Mucosa of stomach (tissue), 1 donor: Measurements from ENCODE around the gene PPP2R2C.

ENCODE experiments used
- H3K27me3 ChIP-seq: one replicate; pipeline ENCODE4 v1.7.0; 2013; ENCODE audit warnings: mild to moderate bottlenecking, low read length; ENCODE audit not compliant: control insufficient read depth, insufficient read depth
- H3K36me3 ChIP-seq: one replicate; pipeline ENCODE4 v1.7.0; 2013; ENCODE audit warnings: low read length; ENCODE audit not compliant: control insufficient read depth, insufficient read depth
- H3K4me1 ChIP-seq: one replicate; pipeline ENCODE4 v1.7.0; 2013; ENCODE audit warnings: mild to moderate bottlenecking, low read length; ENCODE audit not compliant: control insufficient read depth, insufficient read depth
- H3K4me3 ChIP-seq: one replicate; pipeline ENCODE4 v1.7.0; 2013; ENCODE audit warnings: low read length
- H3K9ac ChIP-seq: one replicate; pipeline ENCODE4 v1.7.0; 2013; ENCODE audit warnings: mild to moderate bottlenecking, low read length, moderate library complexity
- H3K9me3 ChIP-seq: one replicate; pipeline ENCODE4 v1.7.0; 2013; ENCODE audit warnings: mild to moderate bottlenecking, low read length, moderate library complexity; ENCODE audit not compliant: control insufficient read depth
- donor health status: Pancreatic carcinoma.

The PPP2R2C gene

GRCh38 chr4:6364146-6364545 is 108.3 kb downstream of the PPP2R2C start:
- Histone ChIP-seq H3K9ac (no peak overlapping the region), H3K36me3 (no peaks in the 10 kb centered on the region), H3K4me1 (no peaks in the 10 kb centered on the region), H3K9me3 (no peaks in the 10 kb centered on the region), H3K4me3 (no peak overlapping the region), H3K27me3 (peaks cover 3% of the 10 kb centered on the region)

GRCh38 chr4:6362896-6363295 is 109.5 kb downstream of the PPP2R2C start:
- Histone ChIP-seq H3K36me3 (no peaks in the 10 kb centered on the region), H3K9ac (no peak overlapping the region), H3K4me3 (no peak overlapping the region), H3K9me3 (no peaks in the 10 kb centered on the region), H3K27me3 (peaks cover 3% of the 10 kb centered on the region), H3K4me1 (no peaks in the 10 kb centered on the region)

- Histone ChIP-seq H3K9ac (no peak overlapping the region), H3K27me3 (peaks cover 3% of the 10 kb centered on the region), H3K9me3 (no peaks in the 10 kb centered on the region), H3K4me3 (no peak overlapping the region), H3K36me3 (no peaks in the 10 kb centered on the region), H3K4me1 (no peaks in the 10 kb centered on the region)
Observed at GRCh38 chr4:6362243-6362885, 110.0 kb downstream of the PPP2R2C start.

GRCh38 chr4:6361076-6361784 is 111.2 kb downstream of the PPP2R2C start:
- H3K9me3 ChIP-seq = no peaks in the 10 kb centered on the region
- H3K36me3 ChIP-seq = no peaks in the 10 kb centered on the region
- H3K4me3 ChIP-seq = no peak overlapping the region
- no peak overlapping the region for H3K9ac ChIP-seq
- no peaks in the 10 kb centered on the region for H3K4me1 ChIP-seq
- peaks cover 6% of the 10 kb centered on the region for H3K27me3 ChIP-seq

GRCh38 chr4:6360385-6360784 is 112.0 kb downstream of the PPP2R2C start:
- Histone ChIP-seq H3K27me3 (peaks cover 6% of the 10 kb centered on the region), H3K9me3 (no peaks in the 10 kb centered on the region), H3K36me3 (no peaks in the 10 kb centered on the region), H3K4me1 (no peaks in the 10 kb centered on the region), H3K9ac (no peak overlapping the region), H3K4me3 (no peak overlapping the region)

- H3K4me1 ChIP-seq = no peaks in the 10 kb centered on the region
- H3K27me3 ChIP-seq = peaks cover 6% of the 10 kb centered on the region
Observed at GRCh38 chr4:6359536-6360308, 112.7 kb downstream of the PPP2R2C start.

GRCh38 chr4:6357476-6357875 is 114.9 kb downstream of the PPP2R2C start:
- Histone ChIP-seq H3K27me3 (peaks cover 5% of the 10 kb centered on the region), H3K9me3 (no peaks in the 10 kb centered on the region), H3K9ac (no peak overlapping the region), H3K4me3 (no peak overlapping the region), H3K4me1 (no peaks in the 10 kb centered on the region), H3K36me3 (no peaks in the 10 kb centered on the region)

More at GRCh38 chr4:6359536-6360308, 112.7 kb downstream of the PPP2R2C start:
- Histone ChIP-seq H3K36me3 (no peaks in the 10 kb centered on the region), H3K9me3 (no peaks in the 10 kb centered on the region), H3K4me3 (no peak overlapping the region), H3K9ac (no peak overlapping the region)

GRCh38 chr4:6356076-6356560 is 116.3 kb downstream of the PPP2R2C start:
- Histone ChIP-seq H3K4me1 (no peaks in the 10 kb centered on the region), H3K36me3 (no peaks in the 10 kb centered on the region), H3K4me3 (no peak overlapping the region), H3K27me3 (peaks cover 3% of the 10 kb centered on the region), H3K9ac (no peak overlapping the region), H3K9me3 (no peaks in the 10 kb centered on the region)

GRCh38 chr4:6355052-6355451 is 117.4 kb downstream of the PPP2R2C start:
- Histone ChIP-seq H3K9ac (no peak overlapping the region), H3K27me3 (peaks cover 3% of the 10 kb centered on the region)

GRCh38 chr4:6354626-6355025 is 117.8 kb downstream of the PPP2R2C start:
- no peak overlapping the region for H3K9ac ChIP-seq
- H3K4me1 ChIP-seq = no peaks in the 10 kb centered on the region
- H3K27me3 ChIP-seq = peaks cover 3% of the 10 kb centered on the region
- H3K36me3 ChIP-seq = no peaks in the 10 kb centered on the region
- no peak overlapping the region for H3K4me3 ChIP-seq
- H3K9me3 ChIP-seq = no peaks in the 10 kb centered on the region

More at GRCh38 chr4:6355052-6355451, 117.4 kb downstream of the PPP2R2C start:
- Histone ChIP-seq H3K36me3 (no peaks in the 10 kb centered on the region), H3K4me1 (no peaks in the 10 kb centered on the region), H3K9me3 (no peaks in the 10 kb centered on the region), H3K4me3 (no peak overlapping the region)

GRCh38 chr4:6354119-6354518 is 118.3 kb downstream of the PPP2R2C start:
- Histone ChIP-seq H3K27me3 (peaks cover 3% of the 10 kb centered on the region), H3K4me3 (no peak overlapping the region), H3K36me3 (no peaks in the 10 kb centered on the region), H3K9ac (no peak overlapping the region), H3K9me3 (no peaks in the 10 kb centered on the region), H3K4me1 (no peaks in the 10 kb centered on the region)
